ENCODE results near the gene TGFBR3. TPM values are rescaled to one million over a fixed set of nuclear protein-coding genes. Genes with fewer than 3 reads are reported as not detected.

TGFBR3 gene
- total RNA-seq, 1 donor: 32.2 TPM

DNA sequence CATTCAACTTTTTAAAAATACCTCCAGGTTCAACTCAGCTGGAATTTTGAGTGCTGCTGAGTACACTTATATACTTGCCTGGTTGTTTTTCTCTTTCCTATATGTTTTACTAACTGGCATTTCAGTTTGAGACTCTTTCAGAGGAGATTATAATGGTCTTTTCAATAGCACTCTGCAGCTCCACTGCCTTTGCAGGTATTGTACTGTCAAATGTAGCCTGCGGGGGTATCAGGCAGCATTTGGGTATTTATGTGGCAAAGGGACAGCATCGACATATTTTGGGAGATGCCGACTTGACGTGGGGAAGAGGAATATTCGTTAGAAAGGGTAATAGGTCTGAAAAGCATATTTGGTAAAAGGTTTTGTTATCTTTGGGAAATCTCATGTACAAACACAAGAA lies 11.1 kb upstream of the TGFBR3 start:
- Histone ChIP-seq H3K79me2 (ENCODE audit: insufficient read depth, low read length) (no peaks in the 10 kb centered on the region), H3K4me1 (ENCODE audit: insufficient read depth, low read length) (peaks cover 19% of the 10 kb centered on the region), H3K9me3 (ENCODE audit: low read depth, low read length) (no peaks in the 10 kb centered on the region), H3K4me2 (ENCODE audit: insufficient read depth, low read length) (no peak overlapping the region), H3K4me3 (ENCODE audit: insufficient read depth, low read length) (no peak overlapping the region), H3K27ac (ENCODE audit: low read depth, low read length) (no peak overlapping the region), H2AFZ (ENCODE audit: low read length) (no peak overlapping the region), H3K36me3 (ENCODE audit: insufficient read depth, low read length) (no peaks in the 10 kb centered on the region), H4K20me1 (ENCODE audit: insufficient read depth, low read length) (no peaks in the 10 kb centered on the region), H3K27me3 (ENCODE audit: insufficient read depth, low read length) (no peaks in the 10 kb centered on the region)
- TF ChIP-seq, protein P1, sequence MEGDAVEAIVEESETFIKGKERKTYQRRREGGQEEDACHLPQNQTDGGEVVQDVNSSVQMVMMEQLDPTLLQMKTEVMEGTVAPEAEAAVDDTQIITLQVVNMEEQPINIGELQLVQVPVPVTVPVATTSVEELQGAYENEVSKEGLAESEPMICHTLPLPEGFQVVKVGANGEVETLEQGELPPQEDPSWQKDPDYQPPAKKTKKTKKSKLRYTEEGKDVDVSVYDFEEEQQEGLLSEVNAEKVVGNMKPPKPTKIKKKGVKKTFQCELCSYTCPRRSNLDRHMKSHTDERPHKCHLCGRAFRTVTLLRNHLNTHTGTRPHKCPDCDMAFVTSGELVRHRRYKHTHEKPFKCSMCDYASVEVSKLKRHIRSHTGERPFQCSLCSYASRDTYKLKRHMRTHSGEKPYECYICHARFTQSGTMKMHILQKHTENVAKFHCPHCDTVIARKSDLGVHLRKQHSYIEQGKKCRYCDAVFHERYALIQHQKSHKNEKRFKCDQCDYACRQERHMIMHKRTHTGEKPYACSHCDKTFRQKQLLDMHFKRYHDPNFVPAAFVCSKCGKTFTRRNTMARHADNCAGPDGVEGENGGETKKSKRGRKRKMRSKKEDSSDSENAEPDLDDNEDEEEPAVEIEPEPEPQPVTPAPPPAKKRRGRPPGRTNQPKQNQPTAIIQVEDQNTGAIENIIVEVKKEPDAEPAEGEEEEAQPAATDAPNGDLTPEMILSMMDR (IDR thresholded peaks at IDR 0.05; ENCODE audit: extremely low read depth, low read depth, low read length): no peak
- DNase-seq (ENCODE audit: insufficient read length, low spot score, missing footprints): no peak

DNA sequence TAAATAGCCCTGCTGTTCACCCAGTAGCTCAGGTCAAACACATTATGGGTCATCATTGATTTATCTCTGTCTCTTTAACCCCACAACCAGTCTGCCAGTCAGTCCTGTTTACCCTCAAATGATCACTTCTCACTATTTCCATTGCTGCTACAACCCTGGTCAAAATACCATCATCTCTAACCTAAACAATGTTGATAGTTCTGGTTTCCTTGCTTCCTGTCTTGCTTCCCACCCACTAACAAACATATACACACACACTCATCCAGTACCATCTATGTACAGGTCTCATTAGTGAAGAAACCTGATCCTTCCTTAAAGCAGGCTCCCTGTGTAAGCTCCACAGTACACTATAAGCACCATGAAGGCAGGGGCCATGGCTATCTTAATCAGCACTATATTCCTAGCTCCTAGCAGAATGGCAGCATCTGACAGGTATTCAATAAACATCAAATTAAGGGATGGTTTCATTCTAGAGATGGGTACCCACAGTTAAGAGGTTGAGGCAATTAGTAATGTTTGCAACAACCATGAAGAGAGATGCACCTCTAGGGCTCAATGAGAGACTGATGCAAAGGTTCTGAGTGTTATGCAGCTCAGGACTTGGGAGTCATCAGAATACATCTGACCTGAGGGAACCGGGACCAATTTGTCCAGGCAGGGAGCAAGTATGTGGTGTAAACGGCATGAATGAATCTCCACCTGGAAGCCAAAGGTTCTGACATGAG lies 10.0 kb upstream of the TGFBR3 start:
- H3K4me2 ChIP-seq (ENCODE audit: insufficient read depth, low read length): no peak overlapping the region
- no peak overlapping the region for H3K4me3 ChIP-seq (ENCODE audit: insufficient read depth, low read length)
- no peaks in the 10 kb centered on the region for H4K20me1 ChIP-seq (ENCODE audit: insufficient read depth, low read length)
- TF ChIP-seq, protein P1 (IDR thresholded peaks at IDR 0.05; ENCODE audit: extremely low read depth, low read depth, low read length): no peak
- no peaks in the 10 kb centered on the region for H3K27me3 ChIP-seq (ENCODE audit: insufficient read depth, low read length)
- H3K9me3 ChIP-seq (ENCODE audit: low read depth, low read length): no peaks in the 10 kb centered on the region
- no peak overlapping the region for H2AFZ ChIP-seq (ENCODE audit: low read length)
- H3K36me3 ChIP-seq (ENCODE audit: insufficient read depth, low read length): no peaks in the 10 kb centered on the region
- DNase-seq (ENCODE audit: insufficient read length, low spot score, missing footprints): no peak
- H3K27ac ChIP-seq (ENCODE audit: low read depth, low read length): no peak overlapping the region
- H3K4me1 ChIP-seq (ENCODE audit: insufficient read depth, low read length): peaks cover 20% of the 10 kb centered on the region
- no peaks in the 10 kb centered on the region for H3K79me2 ChIP-seq (ENCODE audit: insufficient read depth, low read length)

DNA sequence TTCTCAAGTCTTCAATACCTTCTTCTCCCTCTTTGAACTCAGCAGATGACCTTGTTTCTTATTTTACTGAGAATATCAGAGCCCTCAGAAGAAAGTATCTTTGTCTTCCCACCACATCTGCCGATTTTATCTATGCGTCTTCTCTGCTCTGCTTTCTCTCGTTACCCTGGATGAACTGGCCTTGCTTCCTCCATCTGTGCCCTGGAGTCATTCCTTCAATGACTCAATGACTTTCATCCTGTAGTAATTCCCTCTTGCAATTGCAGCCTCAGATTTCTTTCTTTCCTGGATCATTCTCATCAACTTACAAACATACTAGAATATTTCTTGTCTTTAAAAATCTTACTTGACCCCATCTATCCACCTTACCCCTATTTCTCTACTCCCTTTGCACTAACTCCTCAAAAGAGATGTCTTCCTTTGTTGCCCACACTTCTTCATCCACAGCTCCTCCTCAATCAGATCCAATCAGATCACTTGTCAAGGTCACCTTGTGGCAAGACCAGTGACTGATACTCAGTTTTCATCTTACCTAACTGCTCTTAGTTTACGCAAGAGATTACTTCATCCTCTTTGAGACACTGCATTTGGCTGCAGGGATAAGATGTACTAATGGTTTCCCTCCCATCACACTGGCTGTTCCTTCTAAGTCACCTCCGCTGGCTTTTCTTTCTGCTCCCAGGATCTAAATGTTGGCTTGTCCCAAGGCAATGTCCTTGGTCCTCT lies 8.2 kb upstream of the TGFBR3 start:
- Histone ChIP-seq H2AFZ (ENCODE audit: low read length) (no peak overlapping the region), H4K20me1 (ENCODE audit: insufficient read depth, low read length) (no peaks in the 10 kb centered on the region), H3K79me2 (ENCODE audit: insufficient read depth, low read length) (no peaks in the 10 kb centered on the region), H3K4me2 (ENCODE audit: insufficient read depth, low read length) (no peak overlapping the region), H3K27me3 (ENCODE audit: insufficient read depth, low read length) (no peaks in the 10 kb centered on the region), H3K4me1 (ENCODE audit: insufficient read depth, low read length) (peaks cover 16% of the 10 kb centered on the region), H3K9me3 (ENCODE audit: low read depth, low read length) (no peaks in the 10 kb centered on the region), H3K27ac (ENCODE audit: low read depth, low read length) (no peak overlapping the region), H3K4me3 (ENCODE audit: insufficient read depth, low read length) (no peak overlapping the region), H3K36me3 (ENCODE audit: insufficient read depth, low read length) (no peaks in the 10 kb centered on the region)
- TF ChIP-seq, protein P1 (IDR thresholded peaks at IDR 0.05; ENCODE audit: extremely low read depth, low read depth, low read length): no peak
- DNase-seq (ENCODE audit: insufficient read length, low spot score, missing footprints): no peak

DNA sequence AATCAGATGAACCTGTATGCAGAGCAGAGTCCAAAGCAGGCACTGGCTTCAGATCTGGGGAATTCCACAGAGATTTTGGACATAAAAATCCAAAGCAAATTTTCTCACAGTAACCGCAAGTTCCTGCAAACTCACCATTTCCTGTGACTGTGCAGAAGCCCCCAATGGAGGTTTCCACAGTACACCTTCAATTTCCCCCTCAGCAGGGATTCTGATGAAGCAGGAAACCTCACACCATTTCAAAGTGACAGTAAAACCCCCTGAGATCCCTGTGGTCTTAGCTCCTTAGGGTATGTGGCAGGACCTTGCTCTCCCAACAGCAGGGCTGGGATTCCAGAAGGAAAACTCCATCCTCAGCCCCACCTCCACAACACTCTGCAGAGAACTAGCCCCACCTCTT lies 6.0 kb upstream of the TGFBR3 start:
- Histone ChIP-seq H3K27me3 (ENCODE audit: insufficient read depth, low read length) (no peaks in the 10 kb centered on the region), H4K20me1 (ENCODE audit: insufficient read depth, low read length) (no peaks in the 10 kb centered on the region), H3K9me3 (ENCODE audit: low read depth, low read length) (no peaks in the 10 kb centered on the region), H3K4me1 (ENCODE audit: insufficient read depth, low read length) (peaks cover 16% of the 10 kb centered on the region), H3K27ac (ENCODE audit: low read depth, low read length) (peak overlapping the region; percentile 24), H3K79me2 (ENCODE audit: insufficient read depth, low read length) (no peaks in the 10 kb centered on the region), H3K36me3 (ENCODE audit: insufficient read depth, low read length) (no peaks in the 10 kb centered on the region), H3K4me2 (ENCODE audit: insufficient read depth, low read length) (peak overlapping the region; percentile 46), H2AFZ (ENCODE audit: low read length) (no peak overlapping the region), H3K4me3 (ENCODE audit: insufficient read depth, low read length) (peak overlapping the region; percentile 2)
- TF ChIP-seq, protein P1 (IDR thresholded peaks at IDR 0.05; ENCODE audit: extremely low read depth, low read depth, low read length): no peak
- DNase-seq (ENCODE audit: insufficient read length, low spot score, missing footprints): no peak
